GM18868 (cell line): ENCODE results near the gene EPN1.

Source experiments
- ATAC-seq: cut with Tn5 transposase; IDR thresholded peaks from one replicate; pipeline ENCODE4 v1.9.1; 2021; ENCODE audit warnings: mild to moderate bottlenecking, moderate library complexity; ENCODE audit not compliant: unreplicated experiment

Gene EPN1

DNA sequence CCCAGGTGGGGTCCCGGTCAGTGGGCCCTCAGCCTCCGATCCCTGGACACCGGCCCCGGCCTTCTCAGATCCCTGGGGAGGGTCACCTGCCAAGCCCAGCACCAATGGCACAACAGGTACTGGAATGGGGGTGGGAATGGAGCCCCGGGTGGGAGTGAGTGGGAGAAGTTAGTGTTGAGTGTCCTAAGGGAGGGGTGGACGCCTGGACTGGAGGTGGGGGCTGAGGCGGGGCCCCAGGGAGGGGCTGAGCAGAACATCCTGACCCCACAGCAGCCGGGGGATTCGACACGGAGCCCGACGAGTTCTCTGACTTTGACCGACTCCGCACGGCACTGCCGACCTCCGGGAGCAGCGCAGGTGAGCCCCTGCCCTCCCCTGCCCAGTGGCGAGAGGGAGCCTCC is 17.7 kb downstream of the EPN1 start:
- ATAC-seq, result no peak

DNA sequence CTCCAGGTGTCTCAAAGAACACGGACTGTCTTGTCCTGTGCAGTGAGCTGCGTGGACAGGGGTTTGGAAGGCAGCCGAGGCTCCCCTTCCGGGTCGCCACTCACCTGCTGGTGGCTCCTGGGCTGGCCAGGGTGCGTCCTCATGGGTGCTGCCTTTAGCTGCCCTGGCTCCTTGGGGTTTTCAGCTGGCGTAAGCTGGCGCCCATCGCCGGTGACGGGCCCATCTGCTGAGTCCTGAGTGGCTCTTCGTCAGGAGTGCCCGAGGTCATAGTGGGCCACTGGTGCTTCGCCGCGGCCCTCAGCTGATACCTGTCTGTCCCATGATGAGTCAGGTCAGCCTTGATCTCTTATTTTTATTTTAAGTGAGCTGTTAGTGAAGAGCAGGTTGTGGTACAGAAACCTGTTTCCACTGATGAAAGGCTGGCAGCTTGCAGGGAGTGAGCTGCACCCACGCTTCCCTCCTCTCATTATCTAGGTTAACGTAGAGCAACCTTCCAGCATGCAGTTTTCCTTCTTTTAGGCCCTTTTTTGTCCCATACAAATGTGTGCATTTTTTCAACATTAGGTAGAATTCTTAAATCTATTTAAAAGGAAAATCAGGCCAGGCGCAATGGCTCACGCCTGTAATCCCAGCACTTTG is 18.4 kb downstream of the EPN1 start:
- ATAC-seq, result no peak

DNA sequence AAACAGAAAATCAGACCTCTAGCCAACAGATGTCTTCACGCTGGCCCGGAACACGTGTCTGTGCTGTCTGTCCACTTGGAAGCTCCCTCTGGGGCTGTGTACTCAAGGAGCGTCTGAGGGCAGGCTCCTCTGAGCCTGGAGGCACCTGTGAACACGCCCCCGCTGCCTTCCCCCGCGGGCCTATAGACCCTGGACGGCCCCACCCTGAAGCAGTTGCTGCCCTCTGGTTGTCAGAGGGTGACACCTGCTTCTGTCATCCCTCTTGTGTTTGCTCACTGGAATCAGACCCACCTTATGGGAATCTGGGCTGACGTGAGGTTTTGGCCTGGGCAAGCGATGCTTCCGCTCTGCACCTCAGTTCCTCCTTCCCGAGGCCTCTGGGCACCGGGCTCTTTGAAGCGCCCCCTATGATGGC is 19.2 kb downstream of the EPN1 start:
- ATAC-seq, result no peak

DNA sequence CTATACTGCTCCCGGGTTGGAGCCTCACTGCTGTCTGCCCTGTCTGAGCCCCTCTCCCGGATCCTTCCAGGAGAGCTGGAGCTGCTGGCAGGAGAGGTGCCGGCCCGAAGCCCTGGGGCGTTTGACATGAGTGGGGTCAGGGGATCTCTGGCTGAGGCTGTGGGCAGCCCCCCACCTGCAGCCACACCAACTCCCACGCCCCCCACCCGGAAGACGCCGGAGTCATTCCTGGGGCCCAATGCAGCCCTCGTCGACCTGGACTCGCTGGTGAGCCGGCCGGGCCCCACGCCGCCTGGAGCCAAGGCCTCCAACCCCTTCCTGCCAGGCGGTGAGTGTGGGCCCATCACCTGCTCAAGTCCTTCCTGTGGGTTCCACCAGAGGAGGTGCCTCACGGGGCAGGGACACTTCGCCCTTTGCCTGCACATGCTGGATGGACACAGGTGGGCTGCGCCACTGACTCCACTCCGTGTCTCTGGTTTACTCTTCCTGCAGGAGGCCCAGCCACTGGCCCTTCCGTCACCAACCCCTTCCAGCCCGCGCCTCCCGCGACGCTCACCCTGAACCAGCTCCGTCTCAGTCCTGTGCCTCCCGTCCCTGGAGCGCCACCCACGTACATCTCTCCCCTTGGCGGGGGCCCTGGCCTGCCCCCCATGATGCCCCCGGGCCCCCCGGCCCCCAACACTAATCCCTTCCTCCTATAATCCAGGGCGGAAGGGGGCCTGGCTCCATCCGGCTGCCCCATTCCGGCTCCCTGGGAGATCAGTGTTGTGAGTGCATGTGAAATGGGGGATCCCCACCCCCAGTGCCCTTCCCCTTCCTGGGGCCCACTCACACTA is 19.8 kb downstream of the EPN1 start:
- ATAC-seq, result no peak

DNA sequence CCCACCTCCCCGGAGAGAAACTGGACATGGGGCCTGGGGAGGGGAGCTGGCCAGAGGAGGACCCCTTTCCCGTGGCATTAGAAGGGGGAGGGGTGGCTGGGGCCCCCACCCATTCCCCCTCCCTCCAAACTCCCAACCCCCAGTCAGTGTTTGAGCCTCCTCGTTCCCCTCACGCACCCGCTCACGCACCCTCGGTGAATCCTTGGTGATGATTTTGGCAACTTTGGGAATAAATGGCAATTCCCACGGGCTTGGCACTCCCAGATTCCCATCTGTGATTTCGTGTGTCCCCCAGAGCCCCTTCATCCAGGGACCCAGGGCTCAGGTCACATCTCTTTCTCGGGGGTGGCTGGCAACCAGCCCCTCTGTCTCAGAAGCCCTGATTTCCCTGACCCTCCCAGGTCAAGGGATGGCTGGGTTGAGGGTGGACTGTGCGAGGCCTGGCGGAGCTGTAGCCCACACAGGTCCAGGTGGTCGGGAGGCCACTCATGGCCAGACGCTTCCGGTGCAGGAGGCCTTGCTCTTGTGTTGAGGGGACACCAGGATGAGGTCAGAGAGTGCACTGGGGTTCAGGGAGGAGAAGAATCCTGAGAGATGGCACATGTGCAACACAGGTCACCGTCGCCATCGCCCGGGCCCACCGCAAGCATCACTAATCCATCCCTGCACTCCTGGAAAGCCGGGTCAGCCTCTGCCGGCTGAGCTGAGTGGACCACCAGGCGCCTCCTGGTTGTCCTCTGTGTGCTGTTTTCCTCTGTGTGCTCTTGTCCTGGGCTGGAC is 20.7 kb downstream of the EPN1 start:
- no peak for ATAC-seq

DNA sequence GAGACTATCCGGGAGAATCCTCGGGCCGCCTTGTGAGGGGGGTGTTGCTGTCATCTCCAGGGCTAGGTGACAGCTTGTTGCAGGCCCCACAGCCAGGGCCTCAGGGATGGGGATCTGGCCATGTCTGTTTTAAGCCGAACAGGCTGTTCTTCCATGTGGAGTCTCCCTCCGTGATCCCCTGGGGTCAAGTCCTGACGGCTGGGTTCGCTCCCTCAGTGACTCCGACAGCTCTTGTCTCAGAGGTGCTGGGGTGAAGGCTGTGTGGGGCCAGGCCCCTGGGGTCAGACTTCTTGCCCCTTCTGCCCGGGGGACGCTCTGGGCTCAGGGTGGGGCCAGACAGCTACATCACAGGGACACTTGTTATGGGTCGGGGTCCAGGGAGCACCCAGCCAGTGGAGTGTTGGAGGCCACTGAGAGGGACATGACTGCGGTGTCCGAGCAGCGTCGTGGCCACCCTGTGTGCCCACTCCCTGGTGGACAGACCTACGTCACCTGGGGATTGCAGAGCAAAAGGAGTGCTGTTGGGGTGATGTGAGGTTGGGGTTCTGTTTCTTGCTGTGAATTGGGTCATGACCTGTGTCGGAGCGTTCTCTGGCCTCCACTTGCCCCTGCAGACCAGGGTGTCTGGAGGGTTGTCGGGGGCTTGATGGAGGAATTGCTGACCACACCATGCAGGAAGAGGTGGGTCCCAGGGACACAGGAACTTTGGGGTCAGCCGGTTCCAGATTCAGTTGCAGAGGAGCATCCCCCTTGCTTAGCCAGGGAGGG is 21.5 kb downstream of the EPN1 start:
- ATAC-seq, result no peak

DNA sequence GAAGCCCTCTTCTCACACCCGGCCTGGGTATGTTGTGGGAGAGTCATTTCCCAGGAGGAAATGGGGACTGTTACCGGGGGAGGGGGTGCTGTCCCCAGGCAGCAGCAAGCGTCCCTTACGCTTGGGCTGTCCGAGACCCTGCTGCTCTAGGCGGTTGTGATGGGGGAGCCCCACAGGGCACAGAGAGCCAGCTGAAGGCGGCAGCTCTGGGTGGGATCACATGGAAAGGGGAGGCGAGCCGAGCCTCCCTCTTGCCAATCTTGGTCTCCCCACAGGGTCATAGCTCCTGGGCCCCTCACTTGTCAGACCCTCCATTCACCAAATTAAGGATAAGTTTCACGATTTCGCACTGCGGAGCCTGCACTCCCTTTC is 22.0 kb downstream of the EPN1 start:
- no peak for ATAC-seq

DNA sequence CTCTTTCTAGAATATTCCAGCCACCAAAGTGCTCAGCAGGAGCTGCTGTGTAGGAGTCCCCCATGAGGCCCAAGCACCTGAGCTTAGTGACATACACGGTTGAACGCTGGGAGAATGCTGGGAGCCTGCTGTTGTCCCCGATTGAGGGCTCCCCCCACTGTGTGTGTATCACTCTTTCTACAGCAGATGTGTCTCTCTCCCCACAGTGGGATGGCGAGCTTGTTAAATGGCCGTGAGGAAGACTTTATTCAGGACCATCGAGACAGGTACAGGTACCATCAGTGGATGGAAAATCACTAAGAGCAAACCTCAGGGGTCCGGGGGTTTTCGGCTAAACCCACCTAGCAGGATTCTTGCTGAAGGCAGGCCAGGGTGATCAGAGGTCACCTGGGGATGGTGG is 22.7 kb downstream of the EPN1 start:
- ATAC-seq, result no peak

DNA sequence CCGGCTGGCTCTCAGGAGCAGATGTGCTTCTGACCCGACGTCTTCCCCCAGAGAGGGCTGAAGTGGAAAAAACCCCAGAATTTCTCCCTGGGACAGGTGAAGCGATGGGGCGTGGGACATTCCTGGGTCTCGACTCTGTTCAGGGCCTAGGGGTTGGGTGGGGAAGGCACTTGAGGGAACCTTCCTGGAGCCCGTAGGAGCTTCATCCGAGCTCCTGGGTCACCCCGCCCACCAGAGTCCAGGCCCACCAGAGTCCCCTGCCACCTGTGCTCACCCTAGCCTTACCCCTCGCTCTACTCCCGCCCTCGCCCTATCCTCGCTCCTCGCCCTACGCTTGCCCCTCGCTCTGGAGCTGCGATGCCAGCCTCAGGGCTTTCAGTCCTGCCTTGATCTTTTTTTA is 23.2 kb downstream of the EPN1 start:
- ATAC-seq, result no peak

DNA sequence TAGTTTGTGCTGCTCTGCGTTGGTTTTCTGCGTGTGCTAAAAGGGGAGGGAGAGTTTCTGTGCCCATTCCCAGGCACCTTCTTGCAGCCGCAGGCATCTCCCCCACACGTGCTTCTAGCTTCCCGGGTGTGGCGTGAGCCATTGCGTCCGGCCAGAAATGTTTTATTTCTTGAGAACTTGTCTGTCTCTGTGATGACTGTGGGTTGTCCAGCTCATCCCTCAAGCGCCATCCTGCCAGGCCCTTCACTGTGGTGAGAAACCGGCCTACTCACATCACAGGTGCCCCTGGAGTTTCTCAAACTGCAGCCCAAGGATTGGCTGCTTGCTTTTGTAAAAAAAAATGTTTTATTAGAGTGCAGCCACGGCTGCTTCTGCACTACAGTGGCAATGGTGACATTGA is 24.2 kb downstream of the EPN1 start:
- ATAC-seq, result no peak

DNA sequence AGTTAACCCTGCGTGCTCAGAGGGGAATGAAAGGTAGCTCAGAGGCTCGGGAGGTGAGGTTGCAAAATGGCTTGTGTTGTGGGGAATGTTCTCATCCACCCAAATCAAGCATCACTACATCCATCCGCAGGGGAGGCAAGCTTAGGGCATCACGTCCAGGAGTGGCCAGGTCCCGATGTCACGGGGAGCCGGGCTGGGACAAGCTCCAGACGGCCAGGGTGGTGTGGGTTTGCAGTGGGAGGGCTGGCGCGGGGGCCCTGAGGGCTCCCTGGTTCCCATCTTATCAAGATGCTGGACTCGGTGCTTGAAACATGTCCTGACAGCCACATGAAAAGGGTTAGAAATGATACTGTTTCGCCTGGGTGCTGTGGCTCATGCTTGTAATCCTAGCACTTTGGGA is 25.8 kb downstream of the EPN1 start:
- no peak for ATAC-seq

DNA sequence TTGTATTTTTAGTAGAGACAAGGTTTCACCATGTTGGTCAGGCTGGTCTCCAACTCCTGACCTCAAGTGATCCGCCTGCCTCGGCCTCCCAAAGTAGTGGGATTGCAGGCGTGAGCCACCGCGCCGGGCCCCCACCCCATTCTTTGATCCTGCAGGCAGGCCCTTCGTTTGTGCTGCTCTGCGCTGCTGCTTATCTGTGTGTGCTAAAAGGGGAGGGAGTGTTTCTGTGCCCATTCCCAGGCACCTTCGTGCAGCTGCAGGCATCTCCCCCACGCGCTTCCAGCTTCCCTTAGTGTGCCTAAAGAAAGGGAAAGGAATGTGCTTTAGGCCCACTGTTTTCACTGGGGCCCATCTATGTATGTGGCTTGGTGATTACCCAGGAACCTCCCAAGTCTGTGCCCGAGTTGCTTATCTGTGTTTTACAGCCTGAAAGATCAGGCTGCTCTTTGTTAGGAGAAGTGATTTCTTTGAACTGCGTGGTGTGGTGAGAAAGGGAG is 27.2 kb downstream of the EPN1 start:
- no peak for ATAC-seq

DNA sequence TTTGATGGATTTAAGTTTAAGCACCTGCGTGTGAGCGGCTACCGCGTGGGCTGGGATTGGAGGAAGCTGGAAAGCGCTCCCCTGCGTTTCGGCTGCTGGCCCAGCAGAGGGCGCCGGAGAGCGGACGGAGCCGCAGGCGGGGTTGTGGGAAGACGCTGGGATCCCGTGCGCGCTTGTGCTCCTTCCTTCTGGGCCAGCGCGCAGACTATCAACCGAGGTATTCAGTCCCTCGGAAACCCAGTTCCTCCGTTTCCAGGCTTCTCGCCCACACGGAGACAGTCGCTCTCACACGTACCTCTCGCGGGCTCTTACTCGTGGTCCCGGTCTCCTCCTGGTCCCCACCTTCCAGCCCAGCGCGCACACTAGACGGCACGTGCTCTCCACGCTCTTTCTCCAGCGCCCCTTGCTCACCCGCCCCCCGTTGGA is 28.8 kb downstream of the EPN1 start:
- ATAC-seq, result no peak

DNA sequence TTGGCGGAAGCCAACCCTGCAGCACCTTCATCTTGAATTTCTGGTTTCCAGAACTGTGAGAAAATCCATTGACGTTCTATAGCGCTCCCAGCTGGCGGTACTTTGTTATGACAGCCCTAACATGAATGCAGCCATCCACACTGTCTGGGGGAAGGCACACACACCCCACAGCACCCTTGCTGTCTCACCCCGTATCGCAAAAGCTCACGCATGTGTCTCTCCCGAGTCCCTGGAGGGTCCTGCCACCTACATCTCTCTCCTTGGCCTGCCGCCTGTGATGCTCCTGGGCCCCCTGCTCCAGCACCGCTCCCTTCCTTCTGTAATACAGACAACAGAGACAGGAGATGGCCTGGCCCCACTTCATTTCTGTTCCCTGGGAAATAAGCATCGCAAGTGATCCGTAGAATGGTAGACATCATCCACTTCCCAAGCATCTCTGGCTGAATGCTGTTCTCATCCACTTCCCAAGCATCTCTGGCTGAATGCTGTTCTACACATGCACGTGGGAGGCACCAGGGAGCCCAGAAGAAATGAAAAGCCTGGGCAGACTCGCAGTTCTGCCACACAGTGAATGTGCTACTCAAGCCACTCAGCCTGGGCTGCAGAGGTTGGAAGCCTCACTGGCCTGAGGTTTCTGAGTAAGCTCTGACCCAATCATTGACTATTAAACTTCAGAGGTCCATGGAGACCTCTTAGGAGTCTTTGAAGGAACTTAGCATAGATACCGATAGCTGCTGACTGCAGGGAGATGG is 29.6 kb downstream of the EPN1 start:
- no peak for ATAC-seq

DNA sequence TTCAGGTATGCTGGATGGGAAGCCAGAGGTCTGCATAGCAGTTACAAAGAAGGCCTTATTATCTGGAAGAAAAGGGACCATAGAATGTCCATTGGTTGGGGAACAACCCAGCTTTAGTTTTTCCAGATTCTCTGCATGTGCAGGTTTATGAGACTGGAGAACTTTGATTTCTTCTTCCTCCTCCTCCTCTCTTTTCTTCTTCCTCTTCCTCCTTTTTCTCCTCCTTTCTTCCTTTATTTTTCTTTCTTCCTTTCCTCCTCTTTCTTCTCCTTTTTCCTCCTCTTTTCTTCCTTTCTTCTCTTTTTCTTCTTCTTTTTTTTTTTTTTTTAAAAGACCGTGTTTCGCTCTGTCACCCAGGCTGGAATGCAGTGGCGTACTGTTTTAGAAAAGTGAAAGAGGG is 30.9 kb downstream of the EPN1 start:
- no peak for ATAC-seq

DNA sequence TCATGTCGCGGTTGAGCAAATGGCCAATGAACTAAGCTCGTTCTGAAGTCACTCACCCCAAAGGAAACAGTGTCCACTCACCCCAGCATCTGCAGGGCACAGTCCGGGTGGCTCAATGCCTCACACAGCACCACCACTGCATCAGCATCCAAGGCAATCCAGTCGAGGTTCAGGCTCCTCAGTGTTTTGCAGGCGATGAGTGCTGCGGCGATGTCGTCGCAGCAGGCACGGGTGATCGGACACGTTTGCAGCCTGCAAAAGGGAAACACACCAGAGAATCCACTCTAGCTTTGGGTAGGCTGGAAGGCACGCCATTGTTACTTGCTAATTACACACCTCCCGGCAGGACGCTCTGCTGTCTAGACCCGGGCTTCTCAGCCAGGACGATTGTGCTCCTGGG is 36.7 kb downstream of the EPN1 start:
- no peak for ATAC-seq

DNA sequence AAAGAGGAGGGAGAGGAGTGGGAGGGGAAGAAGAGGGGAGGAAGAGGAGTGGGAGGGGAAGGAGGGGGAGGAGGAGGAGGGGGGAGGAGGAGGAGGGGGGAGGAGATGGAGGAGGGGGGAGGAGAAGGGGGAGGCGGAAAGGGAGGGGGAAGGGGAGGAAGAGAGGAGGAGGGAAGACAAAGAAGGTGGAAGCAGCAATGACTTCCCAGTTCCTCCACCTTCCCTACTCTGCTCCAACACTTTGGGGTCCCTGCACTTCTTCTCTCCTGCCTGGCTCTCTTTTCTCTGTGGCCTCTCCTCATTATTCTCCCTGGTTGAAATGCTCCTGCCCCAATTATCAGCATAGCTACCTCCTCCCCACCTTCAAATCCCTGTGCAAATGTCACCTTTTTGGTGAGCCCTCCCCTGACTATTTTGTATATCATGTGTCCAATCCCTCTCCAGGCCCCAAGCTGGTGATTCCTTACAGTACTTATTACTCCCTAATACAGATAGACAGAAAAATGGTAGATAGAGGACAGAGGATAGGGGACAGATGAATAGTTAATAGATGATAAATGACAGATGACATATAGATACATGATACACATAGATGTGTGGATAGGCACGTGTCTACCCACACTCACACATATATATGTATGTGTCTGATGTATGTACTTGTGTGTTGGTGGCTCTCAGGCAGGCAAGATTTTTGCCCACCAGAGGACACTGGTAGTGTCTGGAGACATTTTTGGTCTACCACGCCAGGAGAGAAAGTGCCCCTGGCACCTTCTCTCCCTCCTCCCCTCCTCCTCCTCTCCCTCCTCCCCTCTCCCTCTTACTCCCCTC is 38.0 kb downstream of the EPN1 start:
- ATAC-seq, result no peak

DNA sequence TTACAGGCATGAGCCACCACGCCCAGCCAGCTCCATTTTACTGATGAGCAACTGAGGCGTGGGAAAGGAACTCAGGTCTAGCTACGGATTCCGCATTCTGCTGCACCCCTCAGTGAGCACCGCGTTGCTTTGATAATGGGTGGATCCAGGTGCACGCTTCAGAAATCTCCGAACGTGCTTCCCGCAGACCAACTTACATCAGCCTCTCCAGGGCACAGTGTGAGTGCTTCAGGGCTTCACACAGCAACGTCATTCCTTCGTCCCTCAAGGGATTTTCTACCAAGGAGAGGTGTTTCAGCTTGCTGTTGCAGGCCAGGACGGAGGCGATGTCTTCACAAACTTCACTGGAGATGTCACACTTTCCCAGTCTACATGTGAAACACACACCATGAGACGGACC is 41.5 kb downstream of the EPN1 start:
- no peak for ATAC-seq

DNA sequence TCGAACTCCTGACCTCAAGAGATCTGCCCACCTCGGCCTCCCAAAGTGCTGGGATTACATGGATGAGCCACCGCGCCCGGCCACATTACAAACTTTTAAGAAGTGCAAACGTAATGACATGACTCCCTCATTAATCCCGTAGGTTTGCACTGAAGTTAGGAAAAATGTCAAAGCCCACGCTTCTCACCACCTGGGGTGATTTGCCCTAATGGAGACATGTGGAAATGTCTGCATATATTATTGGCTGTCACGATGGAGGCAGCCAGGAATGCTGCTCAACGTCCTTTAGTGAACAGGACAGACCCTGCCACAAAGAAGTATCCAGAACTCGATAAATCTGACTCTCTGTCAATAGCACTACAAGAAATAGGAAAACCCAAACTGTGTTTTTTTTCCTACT is 42.2 kb downstream of the EPN1 start:
- ATAC-seq, result no peak
